Epithelial cell of prostate (primary cell): Measurements from ENCODE around the gene COL17A1.

ENCODE experiments used
- DNase-seq: peaks from one replicate; pipeline ENCODE4 v3.0.0-alpha.2; 2011; ENCODE audit warnings: low read depth, low spot score
- H3K27ac ChIP-seq: fragments of 450-650 bp; 2 replicates; pipeline ENCODE4 v1.5.1; 2017; ENCODE audit warnings: mild to moderate bottlenecking

The COL17A1 gene

DNA sequence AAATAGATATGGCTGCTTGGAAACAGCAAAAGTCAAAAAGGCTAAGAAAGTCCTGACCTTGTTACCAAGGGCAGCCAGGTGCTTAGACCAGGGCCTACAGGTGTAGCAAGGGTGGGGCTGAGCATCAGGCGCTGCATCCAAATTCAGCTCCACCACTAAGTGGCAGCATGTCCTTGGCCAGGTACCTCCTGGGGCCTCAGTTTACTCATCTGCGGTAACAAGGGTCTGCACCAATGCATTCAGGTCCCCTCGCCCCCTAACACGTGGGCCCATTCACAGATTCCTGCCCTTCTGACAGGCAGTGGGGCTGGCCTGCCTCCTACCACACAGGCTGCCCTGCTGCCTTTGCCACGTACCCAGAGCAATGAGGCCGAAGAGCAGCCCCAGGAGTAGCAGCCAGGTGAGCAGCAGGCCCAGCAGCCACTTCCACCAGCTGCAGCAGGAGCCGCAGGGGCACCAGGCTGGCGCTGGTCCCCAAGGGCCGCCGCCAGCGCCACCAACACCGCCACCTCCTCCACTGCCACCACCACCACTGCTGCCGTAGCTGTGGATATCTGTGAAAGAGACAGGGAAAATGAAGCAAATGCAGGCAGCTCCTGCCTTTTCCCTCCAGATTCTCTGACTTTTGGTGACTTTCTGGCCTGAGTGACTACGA, 28.9 kb downstream of the COL17A1 start:
- H3K27ac ChIP-seq, result no peak overlapping the region
- DNase-seq, result no peak

DNA sequence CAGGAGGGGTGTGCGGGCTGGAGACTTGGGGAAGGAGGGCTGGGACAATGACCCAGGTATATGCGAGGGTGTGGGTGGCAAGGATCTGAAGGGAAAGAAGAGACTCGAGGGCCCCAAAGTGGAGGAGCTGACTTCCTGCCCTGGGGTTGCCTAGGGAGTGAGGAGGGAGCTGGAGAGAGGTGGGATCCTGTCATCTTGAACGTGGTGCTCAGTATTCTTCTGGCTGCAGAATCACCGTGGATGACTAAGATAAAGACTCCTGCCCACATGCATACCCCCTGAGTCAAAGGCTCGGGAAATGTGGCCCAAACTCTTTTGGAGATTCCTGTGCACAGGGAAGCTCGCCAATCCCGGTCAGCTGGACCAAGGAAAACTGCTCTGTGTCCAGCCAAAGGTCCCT, 31.2 kb downstream of the COL17A1 start:
- peak overlapping the region; percentile 67 for H3K27ac ChIP-seq

DNA sequence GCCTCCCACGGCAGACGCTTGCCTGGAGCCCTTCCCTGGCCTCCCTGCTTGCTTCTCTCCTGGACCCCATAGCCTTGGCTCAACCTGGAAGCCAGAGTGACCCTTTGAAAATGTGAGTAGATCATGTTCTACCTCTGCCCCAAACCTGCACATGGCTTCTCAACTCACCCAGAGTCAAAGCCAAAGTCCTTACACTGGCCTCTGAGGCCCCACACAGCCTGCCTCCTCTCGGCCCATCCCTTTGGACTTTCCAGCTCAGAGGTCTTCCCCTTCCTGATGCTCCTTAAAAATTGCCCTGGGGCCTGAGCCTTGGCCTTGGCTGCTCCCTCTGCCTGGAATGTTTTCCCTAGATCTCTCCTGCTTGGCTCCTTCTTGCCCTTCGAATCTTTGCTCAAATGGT, 32.5 kb downstream of the COL17A1 start:
- no peak for DNase-seq

More for the DNA sequence above, 31.2 kb downstream of the COL17A1 start:
- DNase-seq, result peak; percentile 6

DNA sequence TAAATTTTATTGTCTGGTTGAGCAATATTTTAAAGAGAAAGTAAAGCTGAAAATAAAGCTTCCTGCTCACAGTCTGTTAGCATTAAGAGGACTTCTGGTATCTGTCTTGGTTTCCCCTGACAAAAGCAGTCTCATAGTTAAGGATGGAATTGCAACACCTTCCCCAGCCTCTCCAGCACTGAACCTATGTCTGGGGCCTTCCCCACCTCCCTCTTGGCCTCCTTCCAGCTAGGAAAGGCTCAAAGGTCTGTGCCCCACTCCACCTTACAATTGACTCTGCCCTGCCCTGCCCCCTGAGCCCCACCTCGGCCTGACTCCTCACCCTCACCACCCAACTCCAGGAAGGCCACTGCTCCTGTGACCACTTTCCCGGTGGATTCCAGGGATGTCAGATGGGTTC, 33.2 kb downstream of the COL17A1 start:
- DNase-seq, result no peak
- peak overlapping the region; percentile 10 for H3K27ac ChIP-seq

More for the DNA sequence above, 32.5 kb downstream of the COL17A1 start:
- H3K27ac ChIP-seq, result peak overlapping the region; percentile 10

DNA sequence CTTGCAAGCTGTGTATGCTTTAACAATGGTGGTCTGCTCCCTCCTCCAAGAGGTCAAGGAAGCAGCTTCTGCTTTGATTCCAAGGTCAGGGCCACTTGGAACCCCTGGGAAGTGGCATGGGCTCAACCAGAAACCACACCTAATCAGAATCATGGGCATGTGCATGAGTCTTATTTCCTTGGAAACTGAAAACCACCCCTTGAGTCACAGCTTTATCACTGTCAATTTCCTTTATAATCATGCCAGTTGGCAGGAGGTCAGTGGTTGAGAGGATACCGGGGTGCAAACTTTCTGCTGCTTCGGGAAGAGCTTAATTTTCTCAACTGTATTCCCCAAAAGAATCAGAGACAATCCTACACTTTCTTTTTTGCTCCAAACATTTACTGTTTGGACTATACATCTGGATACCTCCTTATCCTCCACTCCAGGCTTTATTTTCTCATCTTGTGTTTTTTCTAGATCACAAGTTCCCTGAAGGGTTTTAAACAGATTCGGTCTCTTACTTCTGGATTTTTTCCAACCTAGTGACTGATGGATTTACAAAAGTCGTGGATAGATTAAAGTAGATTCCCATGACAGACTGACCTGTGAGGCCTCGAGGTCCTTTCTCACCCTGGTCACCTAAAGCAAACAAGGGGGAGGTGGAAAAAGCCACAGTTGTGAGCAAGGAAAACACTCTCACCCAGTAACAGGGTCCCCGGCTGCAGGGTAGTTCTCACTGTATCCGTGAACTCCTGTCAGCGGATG, 36.0 kb downstream of the COL17A1 start:
- peak; percentile 10 for DNase-seq
- H3K27ac ChIP-seq, result peak overlapping the region; percentile 31

DNA sequence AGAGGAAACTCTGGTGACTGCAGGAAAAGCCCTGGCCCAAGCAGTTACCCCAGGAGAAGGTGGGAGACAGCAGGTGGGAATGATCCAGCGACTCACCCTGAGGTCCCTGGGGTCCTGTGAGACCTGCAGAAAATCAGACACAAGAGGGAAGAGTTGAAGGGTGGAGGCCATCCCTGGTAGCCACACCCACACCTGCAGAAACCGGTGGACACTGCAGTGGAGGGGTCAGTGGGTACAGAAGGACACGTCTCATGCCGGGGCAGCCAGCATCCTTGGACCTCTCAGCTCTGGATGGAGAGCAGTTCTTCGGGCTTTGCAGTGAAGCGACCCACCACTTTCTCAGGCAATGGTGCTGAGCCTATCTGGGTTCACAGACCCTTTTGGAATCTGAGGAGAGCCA, 39.0 kb downstream of the COL17A1 start:
- no peak for DNase-seq
- no peak overlapping the region for H3K27ac ChIP-seq

DNA sequence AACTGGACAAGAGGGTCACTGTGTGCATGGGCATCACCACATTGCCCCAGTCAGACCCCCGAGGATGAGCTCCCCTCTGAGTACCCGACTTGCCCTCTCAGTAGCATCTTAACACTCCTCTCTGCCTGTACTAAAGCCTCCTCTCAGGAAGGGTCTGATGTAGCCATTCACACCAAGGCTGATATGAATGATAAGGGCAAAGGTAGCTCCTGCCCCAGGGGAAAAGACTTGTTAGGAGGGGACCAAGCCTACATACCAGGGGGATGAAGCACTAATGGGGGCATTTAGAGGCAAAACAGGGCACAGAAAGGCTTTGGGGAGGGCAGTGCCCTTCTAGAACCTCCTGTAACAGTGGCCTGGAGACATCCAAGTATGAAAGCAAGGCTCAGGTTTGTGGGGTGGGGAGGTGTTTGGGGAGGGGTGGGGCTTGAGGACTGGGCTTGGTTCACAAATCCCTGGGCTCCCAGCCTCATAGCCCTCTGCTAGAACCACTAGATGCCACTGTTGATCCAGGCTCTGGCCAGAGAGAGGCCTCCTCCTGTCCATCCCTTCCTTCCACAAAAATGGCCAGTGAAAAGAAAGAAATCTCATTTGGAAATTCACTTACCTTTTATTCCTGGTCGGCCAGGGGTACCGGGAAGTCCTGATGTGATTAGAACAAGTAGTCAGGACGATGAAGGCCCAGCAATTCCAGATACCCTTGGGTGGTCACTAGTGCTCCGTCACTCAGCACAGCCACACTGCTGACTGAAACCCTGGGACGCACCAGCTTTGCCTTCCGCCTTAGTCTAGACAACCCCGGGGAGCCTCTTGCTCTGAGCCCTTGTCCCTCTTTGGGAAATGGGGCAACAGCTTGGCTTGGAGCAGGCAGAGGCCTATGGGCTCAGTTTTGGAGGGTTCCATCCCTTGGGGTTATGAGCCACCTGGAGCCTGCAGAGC, 40.3 kb downstream of the COL17A1 start:
- DNase-seq, result no peak
- H3K27ac ChIP-seq, result no peak overlapping the region

DNA sequence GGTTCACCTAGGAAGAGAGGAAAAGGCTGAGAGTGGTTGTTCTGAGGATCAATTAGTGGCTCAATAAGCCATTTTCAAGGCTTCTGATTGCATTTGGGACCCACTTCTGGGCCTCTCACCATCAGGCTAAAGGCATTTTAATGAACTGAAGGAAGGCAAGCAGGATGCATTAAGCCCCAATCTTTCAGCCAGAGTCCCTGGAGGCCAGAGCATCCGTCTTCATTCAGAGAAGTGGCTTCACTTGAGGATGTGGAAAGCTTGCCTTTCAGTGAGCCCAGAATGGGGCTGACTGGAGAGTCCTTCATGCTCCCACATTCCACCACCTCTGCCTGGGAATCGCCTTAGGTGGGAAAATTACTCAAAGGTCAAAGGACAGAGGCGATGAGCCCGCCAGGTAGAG, 41.8 kb downstream of the COL17A1 start:
- DNase-seq, result no peak
- no peak overlapping the region for H3K27ac ChIP-seq

DNA sequence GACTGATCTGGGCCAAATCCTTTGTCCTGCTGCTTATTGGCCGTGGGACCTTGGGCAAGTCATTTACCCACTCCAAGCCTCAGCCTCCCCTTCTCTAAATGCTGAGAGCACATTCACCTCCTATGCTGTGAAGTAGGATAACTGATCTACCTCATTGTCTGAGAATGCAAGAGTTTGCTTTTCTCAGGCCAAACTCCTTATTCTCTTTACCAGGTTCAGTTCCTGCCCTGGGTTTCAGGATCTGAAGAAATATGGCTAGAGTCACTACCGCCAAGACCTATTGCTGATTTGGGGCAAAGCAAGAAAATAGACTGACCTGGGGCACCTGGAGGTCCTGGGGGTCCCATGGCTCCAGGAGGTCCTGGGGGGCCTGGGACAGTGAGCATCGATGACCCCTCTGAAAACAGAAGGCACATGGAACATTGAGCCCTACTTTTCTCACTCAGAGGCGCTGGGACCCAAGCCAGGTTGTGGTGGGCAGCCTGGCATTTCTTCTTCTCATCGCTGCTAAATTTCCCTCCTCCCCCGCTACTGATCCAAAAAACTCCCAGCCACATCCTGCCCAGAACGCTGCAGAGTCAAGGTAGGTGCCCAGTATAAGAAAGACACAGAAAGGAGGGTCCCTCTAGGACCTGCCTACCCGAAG, 42.4 kb downstream of the COL17A1 start:
- no peak overlapping the region for H3K27ac ChIP-seq
- no peak for DNase-seq

DNA sequence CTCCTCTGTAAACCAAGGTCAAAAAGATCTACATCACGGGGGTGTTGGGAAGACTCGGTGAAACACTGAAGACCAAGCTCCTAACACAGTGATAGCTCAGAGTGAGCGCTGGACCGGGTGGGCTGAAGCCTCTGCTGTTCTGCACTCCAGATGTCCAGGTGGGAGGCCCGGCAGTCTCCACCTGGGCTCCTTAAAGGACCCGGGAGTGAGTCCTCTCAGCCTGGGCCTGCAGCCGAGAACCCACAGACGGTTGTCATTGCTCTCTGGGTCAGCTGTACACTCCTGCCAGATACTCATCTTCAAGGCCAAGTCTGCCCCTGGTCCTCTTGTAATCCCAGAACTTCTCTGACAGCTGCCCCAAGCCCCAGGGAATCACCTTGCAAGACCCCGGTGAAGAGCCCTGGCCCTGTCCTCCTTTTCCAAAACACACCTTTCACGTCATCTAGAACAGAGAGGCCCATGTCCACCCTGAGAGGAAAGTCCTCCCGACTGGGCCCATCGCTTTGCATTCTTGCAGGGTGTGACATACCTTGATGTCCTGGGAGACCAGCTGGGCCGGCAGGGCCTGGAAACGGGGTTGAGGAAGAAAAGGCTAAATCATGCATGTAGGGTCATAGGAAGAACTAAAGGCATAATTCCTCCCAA, 43.7 kb downstream of the COL17A1 start:
- no peak overlapping the region for H3K27ac ChIP-seq
- DNase-seq, result no peak

DNA sequence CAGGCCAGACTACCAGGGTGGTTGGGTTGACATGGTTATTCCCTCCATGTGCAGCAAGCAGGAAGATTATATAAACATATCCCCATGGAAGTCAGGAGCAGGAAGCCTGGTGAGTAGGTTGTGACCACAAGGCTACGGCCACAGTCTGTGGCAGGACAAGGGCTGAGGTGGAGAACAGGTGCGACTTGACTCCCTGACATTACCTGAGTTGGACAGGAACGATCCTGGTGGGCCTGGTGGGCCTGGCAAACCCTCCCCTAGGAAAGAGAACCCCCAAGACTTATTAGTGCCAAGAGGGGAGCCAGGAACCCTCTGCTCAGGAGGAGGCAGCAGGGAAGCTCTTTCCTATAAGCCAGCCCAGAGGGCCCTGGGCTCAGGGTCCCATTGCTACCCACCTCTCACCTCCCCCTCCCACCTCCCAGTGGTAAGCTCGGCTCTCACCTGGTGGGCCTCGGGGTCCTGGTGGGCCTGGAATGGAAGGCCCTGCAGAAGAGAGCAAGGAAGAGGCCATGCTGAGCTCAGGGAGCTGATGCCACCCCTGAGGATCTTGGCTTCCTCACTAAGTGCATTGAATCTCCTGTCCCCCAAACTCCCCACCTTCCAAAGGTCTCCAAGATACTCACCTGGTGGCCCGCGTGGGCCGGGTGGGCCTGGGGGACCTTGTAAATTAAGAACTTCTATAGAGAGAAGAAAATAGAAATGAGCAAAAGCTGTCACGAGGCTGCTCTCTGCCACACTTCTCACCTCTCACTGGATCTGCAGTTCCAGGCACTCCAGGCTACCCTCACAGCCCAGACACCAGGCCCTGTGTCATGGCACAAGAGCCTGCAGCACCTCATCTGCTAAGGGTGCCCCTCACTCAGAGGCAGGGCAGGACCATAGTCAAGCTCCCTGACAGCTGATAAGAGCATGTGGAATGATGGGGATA, 44.6 kb downstream of the COL17A1 start:
- H3K27ac ChIP-seq, result no peak overlapping the region
- no peak for DNase-seq

DNA sequence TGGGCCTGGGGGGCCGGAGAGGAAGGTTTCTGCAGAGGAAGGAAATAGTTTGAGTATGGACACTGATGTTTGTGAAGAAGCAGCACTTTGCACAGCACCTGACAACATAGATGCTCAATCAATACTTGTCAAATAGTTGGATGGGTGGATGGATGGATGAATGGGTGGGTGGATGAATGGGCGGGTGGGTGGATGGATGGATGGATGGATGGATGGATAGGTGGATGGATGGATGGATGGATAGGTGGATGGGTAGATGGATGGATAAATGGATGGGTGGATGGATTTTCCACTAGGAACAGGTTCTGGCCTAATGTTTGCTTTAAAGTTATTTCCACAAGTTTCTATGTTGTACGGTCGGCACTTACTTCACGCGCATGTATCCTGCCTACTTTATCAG, 45.3 kb downstream of the COL17A1 start:
- no peak for DNase-seq
- H3K27ac ChIP-seq, result no peak overlapping the region

DNA sequence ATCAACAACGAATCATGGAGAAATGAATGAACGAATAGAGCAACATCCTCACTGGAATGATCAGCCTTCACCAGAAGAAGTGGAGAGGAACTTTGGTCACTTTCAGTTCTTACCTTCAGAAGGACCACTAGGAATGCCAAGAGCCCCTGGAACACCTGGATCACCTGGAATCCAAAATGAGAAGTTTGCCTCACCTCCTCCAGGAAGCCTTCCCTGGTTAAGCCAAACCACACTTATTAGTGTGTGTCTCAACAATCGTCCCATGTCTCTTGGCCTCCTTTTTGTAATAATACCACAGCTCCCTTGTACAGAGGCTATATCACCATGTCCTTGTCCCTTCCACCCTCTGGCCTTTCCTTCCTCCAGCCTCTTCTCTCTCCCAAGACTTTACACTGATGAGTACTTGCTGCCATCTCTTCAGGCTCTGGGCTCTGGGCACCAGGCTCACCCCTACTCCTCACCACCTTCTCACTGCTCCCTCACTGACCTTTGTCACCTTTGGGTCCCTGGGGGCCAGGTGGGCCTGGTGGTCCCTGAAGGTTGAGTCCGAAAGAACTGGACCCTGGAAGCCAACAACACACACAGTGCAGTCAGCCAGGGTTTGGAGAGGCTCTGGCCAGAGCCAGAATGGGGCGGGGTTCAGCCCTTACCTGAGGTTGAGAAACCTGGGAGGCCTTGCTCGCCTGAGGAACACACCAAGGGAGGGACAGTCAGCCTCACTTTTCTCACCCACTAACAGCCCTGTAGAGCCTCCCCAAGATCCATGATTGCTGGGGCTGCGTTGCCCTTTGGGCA, 46.5 kb downstream of the COL17A1 start:
- DNase-seq, result no peak
- H3K27ac ChIP-seq, result peak overlapping the region; percentile 2

DNA sequence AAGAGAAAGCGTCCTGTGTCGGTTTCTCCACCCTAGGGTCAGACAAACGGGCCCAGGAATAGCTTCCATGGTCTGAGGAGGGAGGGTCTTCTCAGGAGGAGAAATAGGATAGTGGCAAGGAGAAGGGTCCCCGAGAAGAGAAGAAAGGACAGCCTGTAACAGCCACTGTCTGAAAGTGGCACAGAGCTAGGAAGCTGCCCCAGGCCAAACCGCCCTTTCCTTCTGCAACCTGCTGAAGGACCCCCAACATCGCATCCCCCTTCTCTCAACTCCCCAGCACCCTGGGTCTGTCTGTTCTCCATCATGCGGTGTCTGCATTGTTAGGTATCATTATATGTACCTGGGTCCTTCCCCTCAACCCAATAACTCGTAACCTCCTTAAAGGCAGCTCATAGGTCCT, 47.1 kb downstream of the COL17A1 start:
- no peak for DNase-seq
- H3K27ac ChIP-seq, result no peak overlapping the region

DNA sequence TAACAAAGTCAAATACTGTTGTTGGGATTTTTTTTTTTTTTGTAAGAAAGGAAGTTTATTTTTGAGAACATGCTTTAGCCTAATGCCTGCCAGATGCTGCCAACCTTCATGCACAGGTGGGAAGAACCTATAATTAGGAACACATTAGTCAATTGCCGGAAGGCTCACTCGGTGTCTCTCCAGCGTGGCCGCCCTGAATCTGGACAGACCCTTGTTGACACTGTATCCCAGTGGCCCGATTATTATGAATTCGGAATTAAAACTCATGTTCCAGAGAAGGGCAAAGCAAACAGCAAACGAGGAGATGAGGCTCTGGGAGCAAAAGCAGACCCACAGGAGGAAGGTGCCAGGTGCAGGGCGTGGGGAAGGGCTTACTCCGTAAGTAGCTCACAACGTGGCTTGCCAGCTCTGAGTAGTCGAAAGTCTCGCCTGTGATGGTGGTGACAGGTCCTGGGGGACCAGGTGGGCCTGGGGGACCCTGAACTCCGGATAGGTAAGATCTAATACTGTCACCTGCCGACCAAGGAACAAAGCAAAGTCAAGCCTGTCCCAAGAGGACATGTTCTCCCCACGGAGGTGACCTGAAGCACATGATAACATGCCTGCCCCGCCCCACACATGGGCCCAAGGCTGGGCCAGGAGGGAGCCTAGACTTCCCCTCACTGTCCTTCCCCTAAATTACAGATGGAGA, 48.3 kb downstream of the COL17A1 start:
- no peak for DNase-seq
- H3K27ac ChIP-seq, result no peak overlapping the region

DNA sequence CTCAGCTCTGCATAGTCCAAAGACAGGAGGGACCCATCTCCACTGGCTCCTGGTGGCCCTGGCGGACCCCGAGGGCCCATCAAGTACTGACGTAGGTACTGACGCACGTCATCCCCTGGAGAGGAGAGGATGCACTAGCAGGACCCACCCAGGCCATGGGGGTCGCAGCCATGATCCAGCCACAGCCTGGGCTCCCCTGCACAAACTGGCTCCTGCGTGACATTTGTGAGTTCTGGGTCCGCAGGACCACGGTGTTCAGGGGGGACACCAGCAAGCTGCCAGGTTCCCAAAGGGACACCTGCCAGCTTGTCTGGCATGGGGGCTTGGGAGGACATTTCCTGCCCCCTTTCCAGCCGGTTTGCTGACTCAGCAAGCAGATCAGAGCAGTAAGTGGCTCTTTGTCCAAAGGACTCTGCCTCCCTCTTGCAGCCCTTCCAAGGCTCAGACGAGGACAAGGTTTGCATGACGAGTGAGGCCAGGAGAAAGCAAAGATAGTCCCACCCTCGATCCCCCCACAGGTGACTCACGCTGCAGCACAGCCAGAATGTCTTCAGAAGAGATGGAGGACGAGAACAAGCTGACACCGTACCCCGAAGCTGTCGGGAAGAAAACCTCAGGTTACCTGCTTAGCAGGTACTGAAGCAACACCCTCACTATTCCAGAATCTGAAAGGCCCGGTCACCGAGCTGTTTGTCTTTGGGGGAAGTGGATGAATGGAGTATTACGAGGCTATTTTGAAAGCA, 49.0 kb downstream of the COL17A1 start:
- DNase-seq, result no peak
- no peak overlapping the region for H3K27ac ChIP-seq

DNA sequence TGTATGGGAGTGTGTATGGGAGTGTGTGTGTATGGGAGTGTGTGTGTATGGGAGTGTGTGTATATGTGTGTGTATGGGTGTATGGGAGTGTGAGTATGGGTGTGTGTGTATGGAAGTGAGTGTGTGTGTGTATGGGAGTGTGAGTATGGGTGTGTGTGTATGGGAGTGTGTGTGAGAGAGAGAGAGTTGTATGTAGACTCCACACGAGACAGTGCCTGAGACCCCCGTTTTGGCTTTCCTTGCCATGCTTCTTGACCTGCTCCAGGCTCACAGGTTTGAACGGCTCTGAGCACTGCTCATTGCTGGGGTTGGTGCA, 49.7 kb downstream of the COL17A1 start:
- no peak for DNase-seq
- H3K27ac ChIP-seq, result no peak overlapping the region
